PC-9 (cell line): ENCODE results near the gene CLEC1B. TPM values are rescaled to one million over a fixed set of nuclear protein-coding genes. Genes with fewer than 3 reads are reported as not detected.

Experiments
- BruUV-seq: library from RNA; stranded (reverse); fragments of 400-500 nt; replicated peaks from 2 replicates; lab custom pipeline; 2021; lab: Mats Ljungman, UMichigan
- CTCF ChIA-PET: fragments of 300-600 bp; sonication (Branson Sonifier 250); formaldehyde crosslinking; loops from one replicate; lab custom pipeline; 2022; ENCODE audit warnings: antibody characterized with exemption; lab: Charles Lee
- POLR2A ChIA-PET: fragments of 300-600 bp; sonication (Branson Sonifier 250); formaldehyde crosslinking; loops from one replicate; lab custom pipeline; 2022; ENCODE audit warnings: antibody characterized with exemption; ENCODE audit not compliant: unreplicated experiment; lab: Charles Lee
- DNase-seq, 2 experiments: peaks; one replicate each; pipeline versions ENCODE4 v3.0.0 to v3.0.0-alpha.2; 2015 to 2022; ENCODE audit warnings: mixed read lengths in 1 of 2
- H2AFZ ChIP-seq: fragments of 200-600 bp; sonication (generic); 2 replicates; pipeline ENCODE4 v1.8.1; 2017; ENCODE audit warnings: antibody characterized with exemption
- H3F3A ChIP-seq: fragments of 200-600 bp; sonication (generic); 2 replicates; pipeline ENCODE4 v1.8.1; 2017; ENCODE audit warnings: antibody characterized with exemption, mild to moderate bottlenecking, low read depth; ENCODE audit not compliant: insufficient read depth
- H3K27ac ChIP-seq: fragments of 200-600 bp; sonication (generic); 2 replicates; pipeline ENCODE4 v1.6.1; 2016; ENCODE audit warnings: mixed run types
- H3K27me3 ChIP-seq: fragments of 200-600 bp; sonication (generic); 2 replicates; pipeline ENCODE4 v1.6.1; 2016; ENCODE audit warnings: low read depth, mixed run types; ENCODE audit not compliant: insufficient read depth
- H3K36me3 ChIP-seq: fragments of 200-600 bp; sonication (generic); 2 replicates; pipeline ENCODE4 v1.6.1; 2016; ENCODE audit warnings: low read depth, mixed run types
- H3K4me1 ChIP-seq: fragments of 200-600 bp; sonication (generic); replicated peaks from 2 replicates; pipeline ENCODE4 v1.6.1; 2016; ENCODE audit warnings: mixed run types; ENCODE audit not compliant: insufficient read depth
- H3K4me2 ChIP-seq: fragments of 200-600 bp; sonication (generic); 2 replicates; pipeline ENCODE4 v1.6.1; 2017; ENCODE audit warnings: mixed run types
- H3K4me3 ChIP-seq: fragments of 200-600 bp; sonication (generic); 2 replicates; pipeline ENCODE4 v1.6.1; 2016; ENCODE audit warnings: mixed run types
- H3K79me2 ChIP-seq: fragments of 200-600 bp; sonication (generic); 2 replicates; pipeline ENCODE4 v1.6.1; 2017; ENCODE audit warnings: low read depth, mixed run types
- H3K9me2 ChIP-seq: fragments of 200-600 bp; sonication (generic); 2 replicates; pipeline ENCODE4 v1.8.1; 2017; ENCODE audit warnings: mild to moderate bottlenecking; ENCODE audit not compliant: insufficient read depth
- H3K9me3 ChIP-seq: fragments of 200-600 bp; sonication (generic); 2 replicates; pipeline ENCODE4 v1.8.1; 2016; ENCODE audit warnings: low read depth; ENCODE audit not compliant: insufficient read depth
- H4K20me1 ChIP-seq: fragments of 200-600 bp; sonication (generic); 2 replicates; pipeline ENCODE4 v1.8.1; 2017; ENCODE audit not compliant: insufficient read depth
- EZH2 ChIP-seq: fragments of 200-600 bp; sonication (generic); IDR thresholded peaks from 2 replicates; pipeline ENCODE4 v1.8.0; 2017; ENCODE audit warnings: antibody characterized with exemption, low read depth
- intact Hi-C: fragments of 100-400 bp; cut with micrococcal nuclease; formaldehyde crosslinking; loops from one replicate; pipeline ENCODE4 v1.10.0; 2022; ENCODE audit not compliant: unreplicated experiment
- total RNA-seq: library from RNA; stranded (reverse); gene quantifications from 2 replicates; pipeline ENCODE4 v1.2.3, GENCODE V29; 2021
- TF ChIP-seq, protein P1 (sequence below): fragments of 200-600 bp; sonication (generic); conservative IDR thresholded peaks from 2 replicates; pipeline ENCODE4 v1.6.1; 2017; ENCODE audit warnings: mixed run types, antibody characterized with exemption, mild to moderate bottlenecking, moderate library complexity

The CLEC1B gene
- total RNA-seq, 1 experiment from 2014 or later = not detected

DNA sequence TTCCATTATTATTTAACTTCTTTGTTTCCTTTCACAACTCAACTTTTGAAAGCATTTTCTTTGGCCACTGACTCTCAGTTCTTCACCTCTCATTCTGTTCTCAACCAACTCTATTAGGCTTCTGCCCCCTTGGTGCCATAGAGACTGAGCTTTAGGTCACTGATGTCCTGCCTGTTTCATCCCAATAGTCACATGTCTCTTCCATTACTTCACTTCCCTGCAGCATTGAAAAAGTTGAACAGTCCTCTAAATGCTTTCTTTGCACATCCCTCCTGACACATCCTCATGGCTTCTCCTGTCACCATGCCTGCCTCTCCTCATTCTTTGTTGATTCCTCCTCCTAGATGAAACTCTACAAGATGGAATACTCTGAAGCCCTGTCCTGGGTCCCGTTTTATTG lies 25.0 kb downstream of the CLEC1B start:
- no peaks in the 10 kb centered on the region for H3K36me3 ChIP-seq
- no peak for DNase-seq
- no peak for TF ChIP-seq EZH2
- TF ChIP-seq, protein P1, sequence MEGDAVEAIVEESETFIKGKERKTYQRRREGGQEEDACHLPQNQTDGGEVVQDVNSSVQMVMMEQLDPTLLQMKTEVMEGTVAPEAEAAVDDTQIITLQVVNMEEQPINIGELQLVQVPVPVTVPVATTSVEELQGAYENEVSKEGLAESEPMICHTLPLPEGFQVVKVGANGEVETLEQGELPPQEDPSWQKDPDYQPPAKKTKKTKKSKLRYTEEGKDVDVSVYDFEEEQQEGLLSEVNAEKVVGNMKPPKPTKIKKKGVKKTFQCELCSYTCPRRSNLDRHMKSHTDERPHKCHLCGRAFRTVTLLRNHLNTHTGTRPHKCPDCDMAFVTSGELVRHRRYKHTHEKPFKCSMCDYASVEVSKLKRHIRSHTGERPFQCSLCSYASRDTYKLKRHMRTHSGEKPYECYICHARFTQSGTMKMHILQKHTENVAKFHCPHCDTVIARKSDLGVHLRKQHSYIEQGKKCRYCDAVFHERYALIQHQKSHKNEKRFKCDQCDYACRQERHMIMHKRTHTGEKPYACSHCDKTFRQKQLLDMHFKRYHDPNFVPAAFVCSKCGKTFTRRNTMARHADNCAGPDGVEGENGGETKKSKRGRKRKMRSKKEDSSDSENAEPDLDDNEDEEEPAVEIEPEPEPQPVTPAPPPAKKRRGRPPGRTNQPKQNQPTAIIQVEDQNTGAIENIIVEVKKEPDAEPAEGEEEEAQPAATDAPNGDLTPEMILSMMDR = no peak
- no peaks in the 10 kb centered on the region for H4K20me1 ChIP-seq
- ChIA-PET CTCF (no interaction called here), POLR2A (no interaction called here)
- no peaks in the 10 kb centered on the region for H3K79me2 ChIP-seq
- no peaks in the 10 kb centered on the region for H3K9me2 ChIP-seq
- no peak overlapping the region for H3K4me2 ChIP-seq
- H3K4me3 ChIP-seq = no peak overlapping the region
- H3K9me3 ChIP-seq = no peaks in the 10 kb centered on the region
- H3K4me1 ChIP-seq = no peaks in the 10 kb centered on the region
- no peak overlapping the region for H3K27ac ChIP-seq
- H3K27me3 ChIP-seq = no peaks in the 10 kb centered on the region
- no peaks in the 10 kb centered on the region for H3F3A ChIP-seq
- intact Hi-C loops = no loop called here
- H2AFZ ChIP-seq = no peak overlapping the region
- BruUV-seq = no TSS peak

DNA sequence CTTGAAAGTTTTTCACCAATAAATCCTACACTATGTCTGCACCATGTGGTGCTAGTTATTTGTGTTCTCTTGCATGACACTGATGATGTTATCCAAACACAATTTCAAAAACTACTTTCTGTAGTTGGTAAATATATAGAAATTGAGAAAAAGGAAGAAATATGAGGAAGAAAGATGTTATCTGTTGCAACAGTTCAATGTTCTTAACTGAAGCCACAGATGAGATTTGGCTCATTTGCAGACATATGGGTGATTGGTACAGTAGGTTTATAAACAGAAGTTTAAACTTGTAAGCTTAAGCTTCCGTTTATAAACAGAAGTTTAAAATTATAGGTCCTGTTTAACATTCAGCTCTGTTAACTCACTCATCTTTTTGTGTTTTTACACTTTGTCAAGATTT lies 27.7 kb downstream of the CLEC1B start, which contains the start of gene CLEC12A:
TSS of gene CLEC12A (plus strand) at position 229 of the 400 bp plus-strand sequence. CDS start 188 bp downstream, outside the sequence.
- Histone ChIP-seq H3K36me3 (no peaks in the 10 kb centered on the region), H3K4me2 (no peak within 1 kb of the TSS), H3K4me1 (no peaks in the 10 kb centered on the region), H3F3A (no peaks in the 10 kb centered on the region), H3K4me3 (no peak within 1 kb of the TSS), H3K27me3 (no peaks in the 10 kb centered on the region), H3K79me2 (no peaks in the 10 kb centered on the region), H4K20me1 (no peaks in the 10 kb centered on the region), H3K9me2 (no peaks in the 10 kb centered on the region), H2AFZ (no peak within 1 kb of the TSS), H3K27ac (no peak within 1 kb of the TSS), H3K9me3 (no peaks in the 10 kb centered on the region)
- intact Hi-C loops = no loop called here
- BruUV-seq = no TSS peak
- no peak for DNase-seq
- POLR2A ChIA-PET = no interaction called here
- CTCF ChIA-PET = no interaction called here
- no peak for TF ChIP-seq EZH2
- TF ChIP-seq, protein P1 = no peak

- intact Hi-C loops = no loop called here
- TF ChIP-seq, protein P1 = no peak
- no peak for TF ChIP-seq EZH2
- Histone ChIP-seq H3K4me2 (no peak overlapping the region), H2AFZ (no peak overlapping the region), H3K9me3 (no peaks in the 10 kb centered on the region), H3K36me3 (no peaks in the 10 kb centered on the region), H3K4me1 (no peaks in the 10 kb centered on the region), H3K9me2 (no peaks in the 10 kb centered on the region), H4K20me1 (no peaks in the 10 kb centered on the region), H3F3A (no peaks in the 10 kb centered on the region), H3K79me2 (no peaks in the 10 kb centered on the region), H3K27ac (no peak overlapping the region), H3K4me3 (no peak overlapping the region), H3K27me3 (no peaks in the 10 kb centered on the region)
- POLR2A ChIA-PET = no interaction called here
- CTCF ChIA-PET = no interaction called here
- no peak for DNase-seq
- no TSS peak for BruUV-seq
These were observed 29.2 kb downstream of the CLEC1B start for GRCh38 chr12:9969673-9970072.
